Vagina (tissue), 2 donors: ENCODE measurements around the gene SPAG16. TPM values are rescaled to one million over a fixed set of nuclear protein-coding genes. Genes with fewer than 3 reads are reported as not detected.

Experiments
- DNase-seq, 2 donors: peaks; one replicate each; pipeline ENCODE4 v3.0.0-alpha.2; 2017; ENCODE audit errors: extremely low spot score in 2 of 2
- H3K27ac ChIP-seq: fragments of 200-600 bp; sonication (generic); one replicate; pipeline ENCODE4 v1.5.1; 2019
- H3K27me3 ChIP-seq: fragments of 200-600 bp; sonication (generic); one replicate; pipeline ENCODE4 v1.5.1; 2019
- H3K36me3 ChIP-seq, 2 donors: fragments of 200-600 bp; sonication (generic); one replicate each; pipeline ENCODE4 v1.5.1; 2017 to 2019
- H3K4me1 ChIP-seq: fragments of 200-600 bp; sonication (generic); one replicate; pipeline ENCODE4 v1.5.1; 2019
- H3K4me3 ChIP-seq, 2 donors: fragments of 200-600 bp; sonication (generic); 1 replicate in 1 of 2; 2 replicates in 1 of 2; pipeline ENCODE4 v1.5.1; 2016 to 2019
- H3K9me3 ChIP-seq: fragments of 200-600 bp; sonication (generic); one replicate; pipeline ENCODE4 v1.5.1; 2019
- POLR2A ChIP-seq, 2 donors: fragments of 450-650 bp; IDR thresholded peaks; one replicate each; pipeline ENCODE4 v1.6.1; 2017; ENCODE audit warnings: antibody characterized with exemption in 2 of 2, mild to moderate bottlenecking in 2 of 2, moderate library complexity in 2 of 2
- POLR2AphosphoS5 ChIP-seq, 2 donors: sonication (generic); formaldehyde crosslinking; IDR thresholded peaks; one replicate each; pipeline ENCODE4 v1.9.0; 2017; ENCODE audit warnings: antibody characterized with exemption in 2 of 2, mild to moderate bottlenecking in 2 of 2, low read depth in 1 of 2; ENCODE audit not compliant: insufficient read depth in 1 of 2
- intact Hi-C: fragments of 100-400 bp; cut with DNase I; formaldehyde crosslinking; loops from one replicate; pipeline ENCODE4 v1.15.1; 2023
- total RNA-seq: library from RNA; depleted of rRNA; stranded (reverse); fragments of >200 nt; gene quantifications from one replicate; pipeline ENCODE4 v1.2.3, GENCODE V29; 2016
- TF ChIP-seq, protein P1 (sequence below), 3 experiments: fragments of 450-650 bp in 2 of 3; fragments of 200-600 bp in 1 of 3; sonication (generic) in 1 of 3; IDR thresholded peaks; one replicate each; pipeline ENCODE4 v1.5.1; 2017 to 2019; ENCODE audit warnings: antibody characterized with exemption in 3 of 3, mild to moderate bottlenecking in 2 of 3, moderate library complexity in 2 of 3

Gene SPAG16
- total RNA-seq, 1 donor from 2014 or later = 30.2 TPM

DNA sequence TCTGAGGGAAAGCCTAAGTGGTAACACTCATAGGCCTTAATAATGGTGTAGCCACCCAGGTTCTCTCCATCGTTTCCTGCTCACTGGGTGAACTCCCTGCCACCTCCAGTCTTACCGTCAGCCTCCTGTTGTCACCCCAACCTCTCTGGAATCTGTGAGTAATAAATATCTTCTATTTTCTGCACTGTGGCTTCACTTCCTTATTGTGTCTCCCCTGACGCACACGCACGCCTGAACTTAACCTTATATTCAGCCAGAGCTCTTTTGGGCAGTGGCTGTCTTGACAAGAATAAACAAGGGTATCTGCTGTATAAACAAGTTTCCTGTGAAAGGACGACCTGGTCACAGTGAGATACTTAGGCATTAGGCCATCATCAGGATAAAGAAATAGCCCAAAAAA, 467.2 kb downstream of the SPAG16 start:
- intact Hi-C loops = no loop called here
- TF ChIP-seq POLR2A (IDR thresholded peaks at IDR 0.05) (no peak), POLR2AphosphoS5 (IDR thresholded peaks at IDR 0.05; ENCODE audit: insufficient read depth in 1 of 2, low read depth in 1 of 2) (no peak)
- TF ChIP-seq, protein P1, sequence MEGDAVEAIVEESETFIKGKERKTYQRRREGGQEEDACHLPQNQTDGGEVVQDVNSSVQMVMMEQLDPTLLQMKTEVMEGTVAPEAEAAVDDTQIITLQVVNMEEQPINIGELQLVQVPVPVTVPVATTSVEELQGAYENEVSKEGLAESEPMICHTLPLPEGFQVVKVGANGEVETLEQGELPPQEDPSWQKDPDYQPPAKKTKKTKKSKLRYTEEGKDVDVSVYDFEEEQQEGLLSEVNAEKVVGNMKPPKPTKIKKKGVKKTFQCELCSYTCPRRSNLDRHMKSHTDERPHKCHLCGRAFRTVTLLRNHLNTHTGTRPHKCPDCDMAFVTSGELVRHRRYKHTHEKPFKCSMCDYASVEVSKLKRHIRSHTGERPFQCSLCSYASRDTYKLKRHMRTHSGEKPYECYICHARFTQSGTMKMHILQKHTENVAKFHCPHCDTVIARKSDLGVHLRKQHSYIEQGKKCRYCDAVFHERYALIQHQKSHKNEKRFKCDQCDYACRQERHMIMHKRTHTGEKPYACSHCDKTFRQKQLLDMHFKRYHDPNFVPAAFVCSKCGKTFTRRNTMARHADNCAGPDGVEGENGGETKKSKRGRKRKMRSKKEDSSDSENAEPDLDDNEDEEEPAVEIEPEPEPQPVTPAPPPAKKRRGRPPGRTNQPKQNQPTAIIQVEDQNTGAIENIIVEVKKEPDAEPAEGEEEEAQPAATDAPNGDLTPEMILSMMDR (IDR thresholded peaks at IDR 0.05) = no peak
- H3K27me3 ChIP-seq = no peaks in the 10 kb centered on the region
- no peak overlapping the region for H3K4me3 ChIP-seq
- no peak for DNase-seq
- no peaks in the 10 kb centered on the region for H3K9me3 ChIP-seq
- no peaks in the 10 kb centered on the region for H3K36me3 ChIP-seq
- no peak overlapping the region for H3K27ac ChIP-seq
- H3K4me1 ChIP-seq = no peaks in the 10 kb centered on the region

DNA sequence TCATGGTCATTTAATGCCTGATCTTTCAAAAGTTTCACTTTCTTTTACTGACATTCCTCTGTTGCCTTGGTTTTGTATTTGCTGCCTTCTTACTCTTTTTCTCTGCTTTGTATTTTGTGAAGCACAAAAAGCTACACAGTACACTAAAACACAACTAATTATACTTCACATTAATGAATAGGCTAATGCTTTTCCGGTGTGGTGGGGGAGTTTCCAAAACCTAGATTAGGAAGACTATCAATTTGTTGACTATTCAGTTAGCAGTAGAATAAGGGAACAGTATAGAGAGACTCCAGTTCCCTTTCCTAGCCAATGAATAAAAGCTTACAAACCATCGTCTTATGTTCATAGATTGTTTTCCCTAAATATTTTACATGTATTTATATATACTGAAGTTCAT, 468.3 kb downstream of the SPAG16 start:
- H3K36me3 ChIP-seq = no peaks in the 10 kb centered on the region
- H3K4me1 ChIP-seq = no peaks in the 10 kb centered on the region
- H3K4me3 ChIP-seq = no peak overlapping the region
- intact Hi-C loops = no loop called here
- H3K27ac ChIP-seq = no peak overlapping the region
- no peaks in the 10 kb centered on the region for H3K27me3 ChIP-seq
- no peak for DNase-seq
- TF ChIP-seq POLR2AphosphoS5 (IDR thresholded peaks at IDR 0.05; ENCODE audit: insufficient read depth in 1 of 2, low read depth in 1 of 2) (no peak), POLR2A (IDR thresholded peaks at IDR 0.05) (no peak)
- TF ChIP-seq, protein P1 (IDR thresholded peaks at IDR 0.05) = no peak
- H3K9me3 ChIP-seq = no peaks in the 10 kb centered on the region

DNA sequence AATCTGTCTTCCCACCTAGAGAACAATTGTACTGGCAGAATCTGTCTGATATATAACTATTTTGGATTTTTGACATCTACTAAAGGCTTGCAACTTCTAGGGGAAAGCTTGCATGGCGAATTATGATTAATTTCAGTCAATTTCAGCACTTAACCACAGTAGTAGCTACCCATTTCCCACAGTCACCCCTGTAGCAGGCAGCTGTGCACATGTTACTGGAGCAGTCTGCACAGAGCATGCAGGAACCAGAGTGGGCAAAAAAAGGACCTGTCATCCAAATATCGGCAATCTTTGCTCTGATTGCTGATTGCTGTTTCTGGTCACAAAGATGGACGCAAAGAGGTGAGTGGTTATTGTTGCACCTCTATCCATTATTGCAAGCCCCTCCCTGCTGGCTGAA, 473.3 kb downstream of the SPAG16 start:
- intact Hi-C loops = no loop called here
- DNase-seq = no peak

DNA sequence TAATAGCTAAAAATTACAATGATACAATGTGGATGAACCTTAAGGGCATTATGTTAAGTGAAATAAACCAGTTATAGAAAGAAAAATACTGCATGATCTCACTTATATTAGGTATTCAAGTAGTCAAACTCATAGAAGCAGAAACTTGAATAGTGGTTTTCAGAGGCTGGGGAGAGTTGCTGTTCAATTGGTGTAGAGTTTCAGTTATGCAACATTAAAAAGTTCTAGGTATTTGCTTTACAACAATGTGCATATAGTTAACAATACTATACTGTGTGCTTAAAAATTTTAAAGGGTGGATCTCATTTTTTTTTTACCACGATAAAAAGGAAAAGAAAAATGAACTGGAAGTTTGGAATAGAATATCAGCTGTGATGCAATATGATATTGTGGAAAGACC, 479.1 kb downstream of the SPAG16 start:
- intact Hi-C loops = no loop called here
- Histone ChIP-seq H3K27me3 (no peaks in the 10 kb centered on the region), H3K4me1 (no peaks in the 10 kb centered on the region), H3K27ac (no peak overlapping the region), H3K4me3 (no peak overlapping the region), H3K9me3 (no peaks in the 10 kb centered on the region), H3K36me3 (no peaks in the 10 kb centered on the region)
- TF ChIP-seq, protein P1 (IDR thresholded peaks at IDR 0.05) = no peak
- TF ChIP-seq POLR2A (IDR thresholded peaks at IDR 0.05) = no peak
- TF ChIP-seq POLR2AphosphoS5 (IDR thresholded peaks at IDR 0.05; ENCODE audit: insufficient read depth in 1 of 2, low read depth in 1 of 2) = no peak
- DNase-seq = no peak

More for the DNA sequence above, 473.3 kb downstream of the SPAG16 start:
- no peak for TF ChIP-seq POLR2AphosphoS5 (IDR thresholded peaks at IDR 0.05; ENCODE audit: insufficient read depth in 1 of 2, low read depth in 1 of 2)
- TF ChIP-seq, protein P1 (IDR thresholded peaks at IDR 0.05) = no peak
- no peak for TF ChIP-seq POLR2A (IDR thresholded peaks at IDR 0.05)
- H3K4me3 ChIP-seq = no peak overlapping the region
- no peaks in the 10 kb centered on the region for H3K27me3 ChIP-seq
- no peaks in the 10 kb centered on the region for H3K4me1 ChIP-seq
- no peak overlapping the region for H3K27ac ChIP-seq
- no peaks in the 10 kb centered on the region for H3K9me3 ChIP-seq
- H3K36me3 ChIP-seq = no peaks in the 10 kb centered on the region

DNA sequence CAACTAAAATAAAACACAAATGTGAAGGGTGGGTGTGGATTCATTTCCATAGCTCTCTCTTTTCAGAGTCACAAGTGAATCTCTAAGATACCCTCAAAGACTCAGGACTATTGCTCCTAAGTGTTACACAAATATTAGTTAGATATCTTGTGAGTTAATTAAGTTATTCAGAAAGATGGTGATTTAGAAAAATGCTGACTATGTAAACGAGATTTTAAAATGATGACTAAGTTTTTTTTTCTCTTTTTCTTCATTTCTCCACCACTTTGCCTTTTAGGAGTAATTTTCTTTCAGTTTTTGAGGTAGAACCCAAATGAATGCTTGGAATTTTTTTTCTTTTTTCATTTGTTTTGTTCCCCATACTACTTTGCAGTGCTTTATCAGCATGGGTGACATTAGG, 479.7 kb downstream of the SPAG16 start:
- H3K27ac ChIP-seq = no peak overlapping the region
- no peak for DNase-seq
- no peak overlapping the region for H3K4me3 ChIP-seq
- no peaks in the 10 kb centered on the region for H3K27me3 ChIP-seq
- TF ChIP-seq, protein P1 (IDR thresholded peaks at IDR 0.05) = no peak
- TF ChIP-seq POLR2A (IDR thresholded peaks at IDR 0.05) = no peak
- TF ChIP-seq POLR2AphosphoS5 (IDR thresholded peaks at IDR 0.05; ENCODE audit: insufficient read depth in 1 of 2, low read depth in 1 of 2) = no peak
- intact Hi-C loops = no loop called here
- H3K4me1 ChIP-seq = no peaks in the 10 kb centered on the region
- no peaks in the 10 kb centered on the region for H3K36me3 ChIP-seq
- no peaks in the 10 kb centered on the region for H3K9me3 ChIP-seq
